Endothelial cell of umbilical vein (primary cell): Measurements from ENCODE around the gene MATK.

Experiments used
- CTCF ChIP-seq, 2 donors: IDR thresholded peaks; 1 replicate in 1 of 2; 2 replicates in 1 of 2; pipeline ENCODE4 v1.5.1; 2011; ENCODE audit warnings: low read length in 2 of 2, mild to moderate bottlenecking in 2 of 2, moderate library complexity in 2 of 2, control low read depth in 1 of 2, inconsistent platforms in 1 of 2, low read depth in 1 of 2; ENCODE audit not compliant: insufficient read depth in 1 of 2; ENCODE audit errors: extremely low read depth in 1 of 2
- EZH2 ChIP-seq: IDR thresholded peaks from 2 replicates; pipeline ENCODE4 v1.6.1; 2012; ENCODE audit warnings: borderline replicate concordance, low read depth, mild to moderate bottlenecking, moderate library complexity, low read length, inconsistent platforms; ENCODE audit not compliant: severe bottlenecking
- JUN ChIP-seq: IDR thresholded peaks from 2 replicates; pipeline ENCODE4 v1.6.1; 2011; ENCODE audit warnings: borderline replicate concordance, low read depth; ENCODE audit not compliant: insufficient read length, insufficient read depth
- POLR2AphosphoS5 ChIP-seq: IDR thresholded peaks from 2 replicates; pipeline ENCODE4 v1.6.1; 2012; ENCODE audit warnings: low read depth, mild to moderate bottlenecking, control low read depth, low read length, moderate library complexity; ENCODE audit not compliant: insufficient read depth

DNA sequence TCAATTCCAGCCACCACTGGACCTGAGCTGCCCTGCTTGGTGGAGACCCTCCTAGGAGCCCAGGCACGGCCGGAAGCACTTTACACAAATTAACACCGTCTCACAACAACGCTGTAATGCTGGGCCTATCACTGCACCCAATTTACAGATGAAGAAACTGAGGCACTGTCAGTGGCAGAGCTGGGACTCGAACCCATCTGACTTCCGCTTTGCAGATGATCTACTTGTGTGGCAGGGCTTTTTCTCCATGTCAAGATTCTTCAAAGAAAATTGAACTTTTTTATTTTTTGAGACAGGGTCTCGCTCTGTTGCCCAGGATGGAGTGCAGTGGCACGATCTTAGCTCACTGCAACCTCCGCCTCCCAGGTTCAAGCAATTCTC lies 48.9 kb upstream of the MATK start:
- TF ChIP-seq JUN (no peak), CTCF (IDR thresholded peaks at IDR 0.05; ENCODE audit: extremely low read depth in 1 of 2, insufficient read depth in 1 of 2, low read depth in 1 of 2, low read length in 2 of 2) (no peak), POLR2AphosphoS5 (no peak), EZH2 (no peak)
